ENCODE measurements around the gene UBE2L3. TPM values are rescaled to one million over a fixed set of nuclear protein-coding genes. Genes with fewer than 3 reads are reported as not detected.
A peak's percentile ranks its signal among the peaks of the same experiment; 100 is the strongest.

UBE2L3 gene
- total RNA-seq, 2 donors from 2014 or later, result 46.1 to 62.5 TPM

- peaks cover 0 to 6% of the 10 kb centered on the region in 2 donors for H3K36me3 Mint-ChIP-seq
These were observed 94.5 kb downstream of the UBE2L3 start for GRCh38 chr22:21661991-21662390.

GRCh38 chr22:21663738-21664137 is 96.2 kb downstream of the UBE2L3 start:
- DNase-seq (ENCODE audit: low spot score in 2 of 2), result no peak
- peak overlapping the region in 1 of 2 donors; percentile 19 for H3K27ac Mint-ChIP-seq
- H3K9me3 Mint-ChIP-seq, result no peaks in the 10 kb centered on the region
- no peak for ATAC-seq
- peaks cover 5 to 6% of the 10 kb centered on the region in 2 donors for H3K36me3 Mint-ChIP-seq

More at GRCh38 chr22:21661991-21662390, 94.5 kb downstream of the UBE2L3 start:
- H3K9me3 Mint-ChIP-seq, result no peaks in the 10 kb centered on the region
- ATAC-seq (no peak), DNase-seq (ENCODE audit: low spot score in 2 of 2) (no peak)
- H3K27ac Mint-ChIP-seq, result no peak overlapping the region

- H3K27ac Mint-ChIP-seq, result peak overlapping the region; percentile 74 to 89
- DNase-seq (ENCODE audit: low spot score in 2 of 2) (no peak), ATAC-seq (no peak)
- H3K9me3 Mint-ChIP-seq, result no peaks in the 10 kb centered on the region
- H3K36me3 Mint-ChIP-seq, result peaks cover 5 to 11% of the 10 kb centered on the region in 2 donors
These were observed 97.7 kb downstream of the UBE2L3 start for GRCh38 chr22:21665047-21665851.

- H3K9me3 Mint-ChIP-seq, result no peaks in the 10 kb centered on the region
- ATAC-seq (no peak), DNase-seq (ENCODE audit: low spot score in 2 of 2) (no peak)
- peak overlapping the region; percentile 89 to 96 for H3K27ac Mint-ChIP-seq
- H3K36me3 Mint-ChIP-seq, result peaks cover 5 to 11% of the 10 kb centered on the region in 2 donors
These were observed 99.3 kb downstream of the UBE2L3 start for GRCh38 chr22:21666786-21667185.

- peak overlapping the region in 1 of 2 donors; percentile 52 for H3K27ac Mint-ChIP-seq
- DNase-seq (ENCODE audit: low spot score in 2 of 2), result no peak
- peaks cover 11% of the 10 kb centered on the region in 2 donors for H3K36me3 Mint-ChIP-seq
- no peak for ATAC-seq
- no peaks in the 10 kb centered on the region for H3K9me3 Mint-ChIP-seq
These were observed 101.5 kb downstream of the UBE2L3 start for GRCh38 chr22:21669026-21669425.

- no peak for ATAC-seq
- no peak for DNase-seq (ENCODE audit: low spot score in 2 of 2)
- peaks cover 5 to 19% of the 10 kb centered on the region in 2 donors for H3K36me3 Mint-ChIP-seq
These were observed 104.7 kb downstream of the UBE2L3 start for GRCh38 chr22:21672107-21672629.

More at GRCh38 chr22:21672107-21672629, 104.7 kb downstream of the UBE2L3 start:
- Mint-ChIP-seq H3K27ac (peak overlapping the region in 1 of 2 donors; percentile 20), H3K9me3 (no peaks in the 10 kb centered on the region)

Other genes with a start within 250 kb of the UBE2L3 start
- under 1 TPM; 0.07 to 0.27 TPM for gene RIMBP3B, start 184.0 kb upstream of the UBE2L3 start, total RNA-seq
- 1 to 10 TPM; 6.0 to 6.8 TPM for gene HIC2, start 150.3 kb upstream of the UBE2L3 start, total RNA-seq
- 1 to 10 TPM in 1 of 2 donors, under 1 TPM in 1; 0.93 to 3.2 TPM for gene TMEM191C, start 100.3 kb upstream of the UBE2L3 start, total RNA-seq
- gene RIMBP3C, start 16.3 kb upstream of the UBE2L3 start, total RNA-seq, result under 1 TPM; 0.25 to 0.33 TPM
- 10 to 100 TPM; 26.9 to 47.9 TPM for gene YDJC, start 62.3 kb downstream of the UBE2L3 start, total RNA-seq
- under 1 TPM in 1 of 2 donors, not detected in 1; 0.54 TPM for gene CCDC116, start 65.0 kb downstream of the UBE2L3 start, total RNA-seq
- 10 to 100 TPM; 25.3 to 27.8 TPM for gene SDF2L1, start 74.6 kb downstream of the UBE2L3 start, total RNA-seq
- gene PPIL2, start 98.3 kb downstream of the UBE2L3 start, total RNA-seq, result 10 to 100 TPM; 33.9 to 50.5 TPM
- 1 to 10 TPM; 2.4 to 4.9 TPM for gene YPEL1, start 168.1 kb downstream of the UBE2L3 start, total RNA-seq

Data from activated naive CD4-positive, alpha-beta T cell treated with anti-CD3 and anti-CD28 coated beads, Interleukin-2, amount 50 U/mL, for 72 hours (primary cell).